ENCODE measurements around the gene PPFIA4.

PPFIA4 gene

GRCh38 chr1:202987922-202988583 is 38.2 kb upstream of the PPFIA4 start:
- TF ChIP-seq, protein P1, sequence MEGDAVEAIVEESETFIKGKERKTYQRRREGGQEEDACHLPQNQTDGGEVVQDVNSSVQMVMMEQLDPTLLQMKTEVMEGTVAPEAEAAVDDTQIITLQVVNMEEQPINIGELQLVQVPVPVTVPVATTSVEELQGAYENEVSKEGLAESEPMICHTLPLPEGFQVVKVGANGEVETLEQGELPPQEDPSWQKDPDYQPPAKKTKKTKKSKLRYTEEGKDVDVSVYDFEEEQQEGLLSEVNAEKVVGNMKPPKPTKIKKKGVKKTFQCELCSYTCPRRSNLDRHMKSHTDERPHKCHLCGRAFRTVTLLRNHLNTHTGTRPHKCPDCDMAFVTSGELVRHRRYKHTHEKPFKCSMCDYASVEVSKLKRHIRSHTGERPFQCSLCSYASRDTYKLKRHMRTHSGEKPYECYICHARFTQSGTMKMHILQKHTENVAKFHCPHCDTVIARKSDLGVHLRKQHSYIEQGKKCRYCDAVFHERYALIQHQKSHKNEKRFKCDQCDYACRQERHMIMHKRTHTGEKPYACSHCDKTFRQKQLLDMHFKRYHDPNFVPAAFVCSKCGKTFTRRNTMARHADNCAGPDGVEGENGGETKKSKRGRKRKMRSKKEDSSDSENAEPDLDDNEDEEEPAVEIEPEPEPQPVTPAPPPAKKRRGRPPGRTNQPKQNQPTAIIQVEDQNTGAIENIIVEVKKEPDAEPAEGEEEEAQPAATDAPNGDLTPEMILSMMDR (IDR thresholded peaks at IDR 0.05; ENCODE audit: low read depth, low read length) = no peak
- no peak for DNase-seq (ENCODE audit: extremely low read depth, low read depth)

- no peak for DNase-seq (ENCODE audit: extremely low read depth, low read depth)
- TF ChIP-seq, protein P1 (IDR thresholded peaks at IDR 0.05; ENCODE audit: low read depth, low read length) = no peak
These were observed 36.4 kb upstream of the PPFIA4 start for GRCh38 chr1:202989879-202990278.

DNA sequence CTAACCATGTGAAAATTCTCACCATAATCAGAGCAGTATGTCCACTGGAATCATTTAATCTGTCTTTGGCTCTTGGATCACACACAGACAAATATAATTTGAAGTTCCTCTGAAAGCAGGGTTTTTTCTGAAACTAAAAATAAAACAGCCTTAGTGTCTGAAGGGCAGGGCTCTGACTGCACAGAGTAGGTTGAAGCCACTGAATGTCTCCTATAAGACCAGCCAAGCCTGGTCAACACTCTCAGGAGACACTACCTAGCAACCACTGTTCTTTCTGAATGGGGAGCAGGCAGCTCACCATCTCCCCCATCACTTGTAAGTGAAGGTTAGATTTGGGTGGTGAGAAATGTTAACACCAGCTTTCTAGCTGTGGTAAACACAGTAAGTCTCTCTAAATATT is 35.2 kb upstream of the PPFIA4 start:
- no peak for DNase-seq (ENCODE audit: extremely low read depth, low read depth)
- TF ChIP-seq, protein P1 (IDR thresholded peaks at IDR 0.05; ENCODE audit: low read depth, low read length) = no peak

- TF ChIP-seq, protein P1 (IDR thresholded peaks at IDR 0.05; ENCODE audit: low read depth, low read length) = no peak
- DNase-seq (ENCODE audit: extremely low read depth, low read depth) = no peak
These were observed 31.5 kb upstream of the PPFIA4 start for GRCh38 chr1:202994756-202995155.

DNA sequence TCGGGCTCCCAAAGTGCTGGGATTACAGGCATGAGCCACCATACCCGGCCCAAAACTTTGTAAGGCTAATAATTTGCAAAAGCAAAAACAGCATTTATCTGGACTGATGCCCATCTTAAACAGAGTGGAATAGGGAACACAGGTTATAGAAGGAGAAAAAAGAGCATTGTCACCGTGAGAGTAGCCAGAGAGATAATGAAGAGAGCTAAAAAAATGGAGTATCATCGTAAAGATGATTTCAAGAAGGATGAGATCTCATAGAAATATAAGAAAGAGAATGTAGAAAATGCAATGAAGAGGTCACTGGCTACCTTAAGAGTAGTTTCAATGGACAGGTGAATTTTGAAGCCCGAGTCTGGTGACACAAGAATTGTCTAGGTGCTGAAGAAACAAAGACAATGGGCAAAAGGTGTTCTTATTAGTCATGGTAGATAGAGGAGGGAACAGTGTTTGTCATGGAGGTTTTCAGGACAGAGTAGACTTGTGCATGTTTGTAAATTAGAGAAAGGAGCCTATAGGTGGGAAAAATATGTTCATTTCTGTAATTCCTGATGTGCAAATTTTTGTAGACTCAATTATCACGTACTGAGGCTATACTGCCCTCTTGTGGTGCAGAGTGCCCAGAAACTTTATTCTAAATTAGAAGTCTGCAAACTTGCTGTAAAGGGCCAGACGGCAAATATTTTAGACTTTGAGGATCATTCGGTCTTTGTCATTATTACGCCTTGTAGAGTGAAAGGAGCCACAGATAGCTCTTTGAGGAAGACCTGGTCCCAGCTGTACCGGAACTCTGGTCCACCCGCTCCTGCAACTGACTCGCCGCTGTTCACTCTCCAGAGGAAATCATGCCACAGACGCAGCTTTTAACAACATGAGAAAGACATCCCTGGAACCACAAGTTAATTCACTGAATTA is 27.2 kb upstream of the PPFIA4 start:
- DNase-seq (ENCODE audit: extremely low read depth, low read depth) = peak; percentile 2
- TF ChIP-seq, protein P1 (IDR thresholded peaks at IDR 0.05; ENCODE audit: low read depth, low read length) = peak; percentile 81

DNA sequence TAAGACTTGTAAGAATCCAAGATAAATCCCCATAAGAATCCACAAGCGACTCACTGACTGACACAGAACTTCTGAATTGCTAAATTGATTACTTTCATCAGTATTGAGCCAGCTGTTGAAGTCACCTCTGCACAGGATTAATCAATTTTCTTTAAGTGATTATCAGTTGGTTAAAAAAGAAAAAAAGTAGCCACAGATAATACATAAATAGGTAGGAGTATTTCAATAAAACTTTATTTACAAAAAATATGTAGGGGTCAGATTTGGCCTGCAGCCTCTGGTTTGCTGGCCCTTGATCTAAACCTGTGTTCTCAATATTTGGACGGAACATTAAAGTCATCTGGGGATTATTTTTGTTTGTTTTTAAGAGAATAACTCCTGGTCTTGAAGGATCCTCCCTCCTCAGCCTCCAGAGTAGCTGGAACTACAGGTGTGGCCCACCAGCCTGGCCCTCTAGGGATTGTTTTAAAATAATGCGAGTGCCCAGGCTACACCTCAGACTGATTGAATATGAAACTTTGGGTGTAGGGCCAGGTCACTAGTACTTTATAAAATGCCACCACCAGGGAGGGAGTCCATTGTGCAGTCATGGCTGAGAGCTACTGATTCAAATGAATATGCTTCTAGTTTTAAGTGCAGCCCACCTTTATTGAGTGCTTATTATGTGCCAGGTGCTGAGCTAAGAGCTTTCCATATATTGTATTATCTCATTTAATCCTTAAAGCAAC is 25.9 kb upstream of the PPFIA4 start:
- TF ChIP-seq, protein P1 (IDR thresholded peaks at IDR 0.05; ENCODE audit: low read depth, low read length) = no peak
- no peak for DNase-seq (ENCODE audit: extremely low read depth, low read depth)

Measured in AG09319 (cell line).